NCI-H1092 treated with DMSO at 0.1 percent for 48 hours (cell line): ENCODE results near the gene CPEB1.
"Not testable (repeated sequence)": the region's sequence is repeated elsewhere in the genome, so short reads cannot be mapped to it uniquely, and the experiment has no call there.

Experiments used
- DNase-seq: peaks from one replicate; lab custom pipeline; 2025; lab: John Stamatoyannopoulos, UW

CPEB1 gene

GRCh38 chr15:82513587-82513986 lies 133.6 kb downstream of the CPEB1 start:
- DNase-seq = not testable (repeated sequence)

GRCh38 chr15:82507693-82508092 lies 139.5 kb downstream of the CPEB1 start:
- DNase-seq = not testable (repeated sequence)

GRCh38 chr15:82507087-82507486 lies 140.1 kb downstream of the CPEB1 start:
- DNase-seq = not testable (repeated sequence)

- DNase-seq = not testable (repeated sequence)
Observed at GRCh38 chr15:82505842-82506241, 141.3 kb downstream of the CPEB1 start.

GRCh38 chr15:82504074-82504473 lies 143.1 kb downstream of the CPEB1 start:
- not testable (repeated sequence) for DNase-seq

- not testable (repeated sequence) for DNase-seq
Observed at GRCh38 chr15:82502700-82503339, 144.3 kb downstream of the CPEB1 start.

- not testable (repeated sequence) for DNase-seq
Observed at GRCh38 chr15:82500772-82501171, 146.4 kb downstream of the CPEB1 start.

GRCh38 chr15:82497978-82498377 lies 149.2 kb downstream of the CPEB1 start:
- not testable (repeated sequence) for DNase-seq
